SJSA1 (cell line): ENCODE data around the gene SLC17A5. TPM values are rescaled to one million over a fixed set of nuclear protein-coding genes. Genes with fewer than 3 reads are reported as not detected.
"Not testable (repeated sequence)": the region's sequence is repeated elsewhere in the genome, so short reads cannot be mapped to it uniquely, and the experiment has no call there.

ENCODE experiments used
- DNase-seq, 2 experiments: peaks; one replicate each; pipeline ENCODE4 v3.0.0-alpha.2; 2015 to 2020; ENCODE audit warnings: low spot score in 2 of 2, low read depth in 1 of 2
- H3K27ac ChIP-seq: fragments of 250-450 bp; sonication (Bioruptor Pico); 2 replicates; pipeline ENCODE4 v1.5.1; 2020; ENCODE audit warnings: mild to moderate bottlenecking, moderate library complexity
- H3K27me3 ChIP-seq: fragments of 250-450 bp; sonication (Bioruptor Pico); replicated peaks from 2 replicates; pipeline ENCODE4 v1.5.1; 2020; ENCODE audit warnings: mild to moderate bottlenecking, moderate library complexity
- H3K36me3 ChIP-seq: fragments of 250-450 bp; sonication (Bioruptor Pico); 2 replicates; pipeline ENCODE4 v1.5.1; 2020; ENCODE audit warnings: mild to moderate bottlenecking
- H3K4me1 ChIP-seq: fragments of 250-450 bp; sonication (Bioruptor Pico); replicated peaks from 2 replicates; pipeline ENCODE4 v1.6.1; 2021; ENCODE audit warnings: mild to moderate bottlenecking
- H3K4me3 ChIP-seq: fragments of 250-450 bp; sonication (Bioruptor Pico); 2 replicates; pipeline ENCODE4 v1.5.1; 2020; ENCODE audit warnings: mild to moderate bottlenecking
- H3K9me3 ChIP-seq: fragments of 250-450 bp; sonication (Bioruptor Pico); replicated peaks from 2 replicates; pipeline ENCODE4 v1.5.1; 2020; ENCODE audit warnings: mild to moderate bottlenecking
- total RNA-seq: library from RNA; depleted of rRNA; stranded (reverse); fragments of >200 nt; shearing (Covaris generic); gene quantifications from 2 replicates; pipeline ENCODE4 v1.2.3, GENCODE V29; 2014; rRNA removed

SLC17A5 gene, protein sequence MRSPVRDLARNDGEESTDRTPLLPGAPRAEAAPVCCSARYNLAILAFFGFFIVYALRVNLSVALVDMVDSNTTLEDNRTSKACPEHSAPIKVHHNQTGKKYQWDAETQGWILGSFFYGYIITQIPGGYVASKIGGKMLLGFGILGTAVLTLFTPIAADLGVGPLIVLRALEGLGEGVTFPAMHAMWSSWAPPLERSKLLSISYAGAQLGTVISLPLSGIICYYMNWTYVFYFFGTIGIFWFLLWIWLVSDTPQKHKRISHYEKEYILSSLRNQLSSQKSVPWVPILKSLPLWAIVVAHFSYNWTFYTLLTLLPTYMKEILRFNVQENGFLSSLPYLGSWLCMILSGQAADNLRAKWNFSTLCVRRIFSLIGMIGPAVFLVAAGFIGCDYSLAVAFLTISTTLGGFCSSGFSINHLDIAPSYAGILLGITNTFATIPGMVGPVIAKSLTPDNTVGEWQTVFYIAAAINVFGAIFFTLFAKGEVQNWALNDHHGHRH
- total RNA-seq, result 4.5 and 12.5 TPM in 2 replicates

DNA sequence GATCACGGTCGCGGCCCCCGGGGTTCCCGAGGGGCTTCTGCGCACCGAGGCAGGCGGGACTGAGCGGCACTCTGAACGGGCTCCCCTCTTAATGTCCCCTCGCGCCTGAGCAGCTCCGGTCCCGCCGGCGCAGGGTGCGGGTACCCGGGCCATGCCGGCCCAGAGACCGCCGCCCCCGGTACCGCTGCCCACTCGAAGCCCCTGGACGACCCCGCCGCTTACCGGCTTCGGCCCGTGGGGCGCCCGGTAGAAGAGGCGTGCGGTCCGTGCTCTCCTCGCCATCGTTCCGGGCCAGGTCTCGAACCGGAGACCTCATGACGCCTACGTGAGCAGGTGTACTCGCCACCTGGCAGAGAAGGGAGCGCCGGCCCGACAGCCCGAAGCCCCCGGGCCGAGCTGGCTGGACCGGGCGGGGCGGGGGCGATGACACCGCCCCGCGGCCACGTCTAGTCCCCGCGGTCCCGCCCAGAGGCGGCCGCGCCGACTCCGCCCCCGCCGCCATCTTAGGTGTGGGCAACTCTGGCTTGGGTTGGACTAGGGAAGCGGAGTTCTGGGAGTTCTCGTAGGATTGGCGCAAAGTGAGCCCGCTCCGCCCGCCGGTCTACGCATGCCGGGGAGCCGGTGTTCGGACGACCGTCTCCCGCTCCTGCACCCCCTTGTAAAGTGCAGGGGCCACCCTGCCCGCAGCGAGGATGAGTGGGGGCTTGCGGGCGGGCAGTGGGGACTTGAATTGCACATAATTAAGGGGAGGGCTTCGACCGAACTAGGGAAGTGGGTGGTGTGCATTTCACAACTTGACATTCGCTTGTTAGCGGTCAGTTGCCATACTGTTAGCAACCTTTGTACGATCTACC lies at the start of gene SLC17A5:
Gene SLC17A5 (minus strand): TSS at position 422 of the 854 bp plus-strand sequence. CDS start 106 bp downstream, at position 316.
- H3K9me3 ChIP-seq, result no peaks in the 10 kb centered on the region
- H3K4me1 ChIP-seq, result peaks cover 25% of the 10 kb centered on the region
- H3K27ac ChIP-seq, result peak within 1 kb of the TSS; percentile 0; the same call in 1 of the 2 replicates
- peak within 1 kb of the TSS; percentile 84 for H3K4me3 ChIP-seq
- peak; percentile 89 to 91 for DNase-seq
- H3K36me3 ChIP-seq, result no peaks in the 10 kb centered on the region
- no peaks in the 10 kb centered on the region for H3K27me3 ChIP-seq

DNA sequence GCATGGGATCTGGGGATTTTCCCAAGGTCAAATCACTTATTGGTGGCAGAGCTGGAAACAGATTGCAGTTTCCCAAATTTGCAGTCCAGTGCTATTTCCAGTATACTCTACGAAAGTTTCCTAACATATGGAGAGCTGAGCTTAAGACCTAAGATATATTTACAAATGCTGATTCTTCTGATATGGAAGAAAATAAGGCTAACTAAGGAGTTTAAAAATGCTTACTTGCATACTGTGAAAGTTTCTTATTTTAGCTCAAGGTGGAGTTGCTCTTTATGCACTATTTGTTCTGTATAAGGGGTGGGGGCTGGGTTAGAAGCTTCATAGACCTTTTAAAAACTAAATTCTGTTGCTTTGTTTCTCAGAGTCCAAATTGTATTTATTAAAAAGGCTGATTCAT lies 49.7 kb upstream of the SLC17A5 start:
- Histone ChIP-seq H3K4me3 (no peak overlapping the region), H3K27me3 (no peaks in the 10 kb centered on the region), H3K4me1 (peaks cover 21% of the 10 kb centered on the region), H3K9me3 (no peaks in the 10 kb centered on the region), H3K36me3 (peaks cover 28% of the 10 kb centered on the region), H3K27ac (peak overlapping the region; percentile 51)
- no peak for DNase-seq

DNA sequence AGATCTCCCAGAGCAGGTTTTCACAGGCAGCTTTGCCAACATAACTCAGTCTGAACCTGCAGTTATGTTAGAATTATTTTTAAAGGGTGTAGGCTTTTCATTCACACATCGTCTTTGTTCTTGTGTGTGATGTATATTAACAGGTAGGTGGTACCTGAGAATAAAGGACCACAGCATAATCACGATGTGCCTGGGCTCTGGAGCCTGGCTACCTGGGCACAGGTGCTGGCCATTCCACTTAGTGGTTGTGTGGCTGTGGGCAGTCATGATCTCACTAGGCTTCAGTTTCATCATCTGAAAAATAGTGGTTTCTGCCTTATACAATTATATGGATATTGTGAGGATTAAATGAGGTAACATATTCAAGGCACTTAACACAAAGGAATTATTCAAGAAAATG lies 48.7 kb upstream of the SLC17A5 start:
- Histone ChIP-seq H3K27ac (no peak overlapping the region), H3K4me3 (no peak overlapping the region), H3K9me3 (no peaks in the 10 kb centered on the region), H3K36me3 (peaks cover 36% of the 10 kb centered on the region), H3K4me1 (peaks cover 25% of the 10 kb centered on the region), H3K27me3 (no peaks in the 10 kb centered on the region)
- DNase-seq, result no peak

DNA sequence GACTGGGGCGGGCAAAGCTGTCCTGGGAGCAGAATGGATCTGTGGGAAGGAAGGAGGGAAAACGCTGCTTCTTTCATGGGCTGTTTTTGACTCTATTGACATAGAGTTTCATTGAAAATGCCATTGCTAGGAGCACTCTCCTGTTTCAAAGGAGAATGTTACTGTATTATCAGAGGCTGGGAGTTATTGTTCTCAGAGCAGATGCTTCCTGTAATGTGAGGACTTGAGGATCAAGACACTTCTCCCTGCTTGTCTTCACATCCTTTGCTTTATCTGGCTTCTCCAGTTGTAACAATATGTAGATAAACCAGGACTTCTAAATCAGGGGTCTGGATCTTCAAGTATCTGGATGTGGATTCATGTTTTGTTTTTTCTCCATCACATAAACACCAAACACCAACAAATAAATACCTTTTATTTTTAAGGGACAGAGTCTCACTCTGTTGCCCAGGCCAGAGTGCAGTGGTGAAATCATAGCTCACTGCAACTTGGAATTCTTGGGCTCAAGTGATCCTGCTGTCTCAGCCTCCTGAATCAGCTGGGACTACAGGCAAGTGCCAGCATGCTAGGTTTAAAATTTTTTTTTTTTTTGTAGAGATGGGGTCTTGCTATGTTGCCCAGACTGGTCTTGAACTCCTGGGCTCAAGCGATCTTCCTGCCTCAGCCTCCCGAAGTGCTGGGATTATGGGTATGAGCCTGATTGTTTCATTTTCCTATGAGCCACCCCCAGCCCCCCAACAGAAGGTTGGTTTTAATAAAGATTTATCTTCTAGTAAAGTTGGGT lies 46.1 kb upstream of the SLC17A5 start:
- Histone ChIP-seq H3K4me1 (peaks cover 34% of the 10 kb centered on the region), H3K27me3 (no peaks in the 10 kb centered on the region), H3K36me3 (peaks cover 21% of the 10 kb centered on the region), H3K27ac (no peak overlapping the region), H3K9me3 (no peaks in the 10 kb centered on the region), H3K4me3 (no peak overlapping the region)
- no peak for DNase-seq

DNA sequence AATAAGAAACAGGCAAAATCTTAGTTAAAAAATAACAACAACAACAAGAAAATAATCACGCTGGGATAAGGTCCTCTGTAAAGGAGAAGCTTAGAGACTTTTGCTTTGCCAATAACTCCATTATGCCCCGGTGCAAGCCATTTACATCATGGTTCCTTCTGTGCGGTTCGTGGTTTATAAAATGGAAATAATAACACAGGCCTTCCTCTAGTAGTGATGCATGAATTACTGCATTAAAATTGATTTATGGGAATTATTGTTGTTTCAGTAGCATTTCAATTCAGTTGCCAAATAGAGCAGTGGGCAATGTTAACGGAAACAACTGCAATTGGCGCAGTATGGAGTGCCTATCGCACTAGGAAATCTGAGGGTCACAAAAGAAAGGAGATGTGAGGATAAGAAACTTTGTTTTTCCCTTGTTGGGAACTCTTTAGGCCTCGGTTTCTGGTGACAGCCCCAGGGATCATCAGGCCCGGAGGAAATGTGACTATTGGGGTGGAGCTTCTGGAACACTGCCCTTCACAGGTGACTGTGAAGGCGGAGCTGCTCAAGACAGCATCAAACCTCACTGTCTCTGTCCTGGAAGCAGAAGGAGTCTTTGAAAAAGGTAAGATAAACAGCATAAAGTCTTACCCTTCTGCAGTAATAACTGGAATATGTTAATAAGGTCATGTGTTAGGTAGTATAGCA lies 43.3 kb upstream of the SLC17A5 start:
- Histone ChIP-seq H3K36me3 (peaks cover 17% of the 10 kb centered on the region), H3K27me3 (no peaks in the 10 kb centered on the region), H3K9me3 (no peaks in the 10 kb centered on the region), H3K4me3 (peak overlapping the region; percentile 53), H3K4me1 (peaks cover 28% of the 10 kb centered on the region), H3K27ac (peak overlapping the region; percentile 79)
- DNase-seq, result no peak

DNA sequence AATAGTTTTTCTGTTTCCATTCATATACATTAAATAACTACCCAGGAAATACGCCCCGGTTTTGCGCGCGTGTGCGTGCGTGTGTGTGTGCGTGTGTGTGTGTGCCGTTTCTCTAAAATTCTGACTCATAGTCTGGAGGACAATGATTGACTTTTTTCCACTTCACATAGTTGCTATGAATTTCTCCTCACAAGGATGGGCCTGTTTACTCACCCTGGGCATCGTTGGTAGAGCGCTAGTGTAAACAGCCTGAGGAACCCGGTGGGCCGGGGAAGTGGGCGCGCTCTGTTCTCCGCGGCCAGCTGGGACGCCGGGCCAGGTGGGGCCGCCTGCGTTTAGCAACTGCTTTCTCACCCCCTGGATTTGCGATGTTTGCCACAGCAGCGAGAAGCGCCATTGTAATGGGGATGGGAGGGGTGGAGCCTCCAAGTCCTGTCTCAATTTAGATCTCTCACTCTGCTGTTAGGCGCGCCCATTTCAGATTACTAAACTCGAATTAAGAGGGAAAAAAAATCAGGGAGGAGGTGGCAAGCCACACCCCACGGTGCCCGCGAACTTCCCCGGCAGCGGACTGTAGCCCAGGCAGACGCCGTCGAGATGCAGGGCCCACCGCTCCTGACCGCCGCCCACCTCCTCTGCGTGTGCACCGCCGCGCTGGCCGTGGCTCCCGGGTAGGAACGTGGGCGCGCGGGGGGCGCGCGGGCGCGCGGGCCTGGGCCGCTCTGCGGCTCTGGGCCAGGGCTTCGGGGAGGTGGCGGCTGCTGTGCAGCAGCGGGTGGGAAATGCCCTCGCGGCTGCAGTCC lies 42.0 kb upstream of the SLC17A5 start, which contains the start of gene CD109:
Gene CD109 (plus strand): TSS at position 585 of the 803 bp plus-strand sequence. CDS start 13 bp downstream, at position 598.
- H3K9me3 ChIP-seq, result no peaks in the 10 kb centered on the region
- DNase-seq, result peak; percentile 81 to 88
- H3K4me3 ChIP-seq, result peak within 1 kb of the TSS; percentile 53
- no peaks in the 10 kb centered on the region for H3K27me3 ChIP-seq
- peaks cover 12% of the 10 kb centered on the region for H3K36me3 ChIP-seq
- H3K4me1 ChIP-seq, result peaks cover 36% of the 10 kb centered on the region
- peak within 1 kb of the TSS; percentile 79 for H3K27ac ChIP-seq

DNA sequence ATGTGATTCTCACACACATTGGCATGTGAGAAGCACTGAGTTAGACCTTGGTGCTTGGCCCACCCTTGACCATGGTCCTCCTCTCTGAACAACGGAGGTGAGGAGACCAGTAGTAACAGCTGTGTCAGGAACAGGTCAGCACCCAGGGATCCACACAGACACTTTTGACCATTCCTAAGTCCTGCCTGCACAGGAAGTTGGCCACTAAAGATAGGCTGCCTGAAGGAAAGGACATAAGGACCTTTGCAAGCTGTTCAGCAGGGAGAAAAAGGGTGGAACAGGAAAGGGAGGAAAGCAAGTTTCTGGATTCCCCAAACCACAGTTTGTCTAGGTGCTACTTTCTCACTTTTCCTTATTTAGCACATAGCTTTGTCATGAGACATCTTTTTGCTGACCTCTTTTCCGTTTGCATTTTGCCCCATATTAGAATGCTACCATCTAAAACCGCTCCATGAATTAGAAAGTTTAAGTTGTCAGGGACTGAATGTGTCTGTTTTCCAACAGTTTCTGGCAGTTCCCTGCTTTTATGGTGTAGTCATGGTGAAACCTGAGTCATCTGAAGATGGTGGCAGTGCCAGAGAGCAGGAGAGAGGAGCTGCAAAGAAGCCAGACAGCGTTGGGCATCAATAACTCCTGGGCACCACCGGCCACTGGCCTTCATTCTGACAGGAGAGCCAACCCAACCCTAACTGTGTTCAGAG lies 41.1 kb upstream of the SLC17A5 start:
- Histone ChIP-seq H3K36me3 (peaks cover 12% of the 10 kb centered on the region), H3K27me3 (no peaks in the 10 kb centered on the region), H3K4me3 (peak overlapping the region; percentile 53), H3K27ac (peak overlapping the region; percentile 79), H3K9me3 (no peaks in the 10 kb centered on the region), H3K4me1 (peaks cover 36% of the 10 kb centered on the region)
- DNase-seq, result peak in 1 of 2 experiments; percentile 69

DNA sequence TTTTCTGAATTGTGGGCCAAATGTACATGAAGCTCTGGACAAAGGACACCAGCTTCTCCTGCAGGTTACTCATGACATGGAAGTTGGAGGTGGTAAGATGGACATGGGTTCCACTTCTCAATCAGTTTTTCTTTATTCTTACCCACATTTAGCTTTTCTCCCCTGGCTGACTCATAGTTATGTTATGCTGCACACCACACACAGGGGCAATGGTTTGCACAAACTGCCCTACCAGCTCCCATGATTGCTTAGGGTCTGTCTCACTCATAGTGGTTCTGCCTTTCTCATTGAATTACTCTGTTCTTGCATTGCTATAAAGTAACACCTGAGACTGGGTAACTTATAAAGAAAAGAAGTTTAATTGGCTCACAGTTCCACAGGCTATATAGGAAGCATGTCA lies 37.7 kb upstream of the SLC17A5 start:
- Histone ChIP-seq H3K27ac (no peak overlapping the region), H3K4me1 (peaks cover 23% of the 10 kb centered on the region), H3K4me3 (no peak overlapping the region), H3K9me3 (no peaks in the 10 kb centered on the region), H3K27me3 (no peaks in the 10 kb centered on the region), H3K36me3 (no peaks in the 10 kb centered on the region)
- peak in 1 of 2 experiments; percentile 35 for DNase-seq

DNA sequence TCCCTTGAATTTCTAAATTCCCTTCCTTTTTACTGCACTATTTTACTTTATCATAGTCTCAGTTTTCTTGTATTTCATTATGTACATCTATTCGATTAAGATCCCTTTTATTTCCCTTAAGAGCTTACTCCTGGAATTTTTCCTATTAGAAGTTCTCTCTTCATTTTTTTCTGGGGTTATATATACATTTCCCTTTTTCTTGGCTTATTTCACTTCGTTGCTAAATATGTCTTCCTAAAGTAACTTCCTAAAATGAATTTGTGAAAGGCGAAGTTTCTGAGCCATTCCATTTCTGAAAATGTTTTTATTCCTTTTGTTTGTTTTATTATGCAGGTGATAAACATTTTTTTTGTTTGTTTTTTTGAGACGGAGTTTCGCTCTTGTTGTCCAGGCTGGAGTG lies 36.3 kb upstream of the SLC17A5 start:
- Histone ChIP-seq H3K9me3 (no peaks in the 10 kb centered on the region), H3K27me3 (no peaks in the 10 kb centered on the region), H3K36me3 (no peaks in the 10 kb centered on the region), H3K4me1 (peaks cover 18% of the 10 kb centered on the region), H3K27ac (no peak overlapping the region), H3K4me3 (no peak overlapping the region)
- no peak for DNase-seq

DNA sequence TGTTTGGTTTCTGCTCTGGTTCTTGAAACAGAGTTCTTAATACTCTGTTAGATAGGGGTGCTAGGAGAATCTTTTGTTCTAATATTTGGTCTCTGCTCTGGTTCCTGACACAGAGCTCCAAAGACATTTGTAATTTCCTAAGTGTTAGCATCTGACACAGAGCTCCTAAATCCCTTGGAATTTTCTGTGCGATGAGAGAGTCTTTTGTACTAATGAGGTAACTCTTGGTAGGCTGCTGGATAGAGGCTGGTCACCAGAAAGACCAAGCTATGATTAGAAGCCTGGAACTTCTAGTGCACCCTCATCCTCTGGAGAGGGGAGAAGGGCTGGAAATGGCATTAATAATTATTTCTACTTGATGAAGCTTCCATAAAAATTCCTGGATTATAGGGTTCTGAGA lies 34.6 kb upstream of the SLC17A5 start:
- DNase-seq, result no peak

DNA sequence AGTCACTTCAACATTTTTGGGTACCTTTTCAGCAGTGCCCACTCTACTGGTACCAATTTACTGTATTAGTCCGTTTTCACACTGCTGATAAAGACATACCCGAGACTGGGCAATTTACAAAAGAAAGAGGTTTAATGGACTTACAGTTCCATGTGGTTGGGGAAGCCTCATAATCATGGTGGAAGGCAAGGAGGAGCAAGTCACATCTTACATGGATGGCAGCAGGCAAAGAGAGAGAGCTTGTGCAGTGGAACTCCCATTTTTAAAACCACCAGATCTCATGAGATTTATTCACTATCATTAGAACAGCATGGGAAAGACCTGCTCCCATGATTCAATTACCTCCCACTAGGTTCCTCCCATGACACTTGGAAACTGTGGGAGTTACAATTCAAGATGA lies 29.8 kb upstream of the SLC17A5 start:
- H3K4me1 ChIP-seq, H3K27ac ChIP-seq, DNase-seq, H3K9me3 ChIP-seq, H3K4me3 ChIP-seq, H3K36me3 ChIP-seq, H3K27me3 ChIP-seq: not testable (repeated sequence)

More for the DNA sequence above, 34.6 kb upstream of the SLC17A5 start:
- Histone ChIP-seq H3K36me3 (no peaks in the 10 kb centered on the region), H3K27ac (no peak overlapping the region), H3K4me3 (no peak overlapping the region), H3K4me1 (peaks cover 8% of the 10 kb centered on the region; the same call in 1 of the 2 replicates), H3K9me3 (no peaks in the 10 kb centered on the region), H3K27me3 (no peaks in the 10 kb centered on the region)
